Measurements from ENCODE around the gene RGS6.

RGS6 gene

DNA sequence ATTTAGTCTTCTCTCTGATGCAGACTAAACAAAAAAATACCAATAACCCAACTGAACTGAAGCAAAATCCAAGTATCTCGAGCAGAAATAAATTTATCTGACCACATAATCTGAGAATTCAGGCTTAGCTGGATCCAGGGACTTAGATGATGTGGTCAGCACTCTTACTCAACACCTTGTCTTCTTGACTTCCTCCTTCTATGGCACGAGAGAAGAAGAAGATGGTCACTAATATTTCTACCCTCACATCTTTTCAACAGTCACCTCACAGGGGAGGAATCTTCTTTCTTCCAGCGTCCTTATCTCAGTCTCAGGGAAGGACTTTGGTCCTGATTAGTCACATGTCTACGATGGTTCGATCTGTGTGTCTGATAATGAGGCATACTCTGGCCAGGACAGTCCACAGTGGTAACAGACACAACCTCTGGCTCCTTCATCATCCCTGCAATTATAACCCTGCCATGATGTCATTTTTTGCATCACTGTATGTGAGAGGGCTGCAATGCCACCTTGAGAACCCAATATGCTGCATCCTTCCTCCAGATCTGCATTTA is 15.8 kb downstream of the RGS6 start:
- no peak for DNase-seq (ENCODE audit: low read depth in 2 of 2)

DNA sequence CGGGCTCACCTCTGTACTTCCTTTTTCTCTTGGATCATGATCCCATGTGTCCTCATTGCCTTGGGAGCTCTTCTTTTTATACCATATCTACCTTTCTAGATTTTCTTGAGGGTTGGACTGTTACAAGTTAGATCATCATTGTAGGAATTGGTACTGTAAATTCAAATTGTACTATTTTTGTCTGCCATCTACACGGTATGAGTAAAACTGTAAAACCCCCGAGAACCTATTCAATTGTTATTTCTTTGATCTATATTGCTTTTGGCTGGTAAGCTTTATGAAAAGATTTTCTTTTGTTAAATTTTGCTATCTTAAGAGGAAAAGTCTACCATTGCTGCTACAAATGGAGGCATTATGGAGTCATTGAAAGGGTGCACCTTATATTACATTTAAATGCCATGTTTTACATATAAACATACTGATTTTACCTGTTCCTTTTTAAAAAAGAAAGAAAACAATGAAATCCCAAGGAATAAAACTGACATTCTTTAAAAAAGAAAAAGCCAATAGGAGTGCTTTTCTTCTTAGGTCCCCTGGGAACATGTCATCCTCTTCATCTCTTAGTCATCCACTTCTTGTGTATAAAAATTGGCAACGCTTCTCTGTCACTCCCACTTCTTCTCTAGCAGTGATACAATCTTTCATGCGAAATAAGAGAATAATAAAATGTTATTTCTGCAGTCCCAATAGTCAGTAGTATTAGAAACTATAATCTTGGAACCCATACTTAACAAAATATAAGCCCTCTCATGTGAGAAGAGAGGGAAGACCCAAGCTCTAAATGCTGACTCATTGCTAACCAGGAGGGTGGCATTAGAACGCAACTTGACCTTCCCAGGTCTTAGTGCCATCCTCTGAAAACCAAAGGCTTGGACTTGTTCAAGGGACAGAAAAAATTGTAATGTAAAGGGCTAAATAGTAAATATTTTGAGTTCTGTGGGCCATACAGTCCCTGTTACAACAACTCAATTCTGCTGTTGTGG is 20.4 kb downstream of the RGS6 start:
- DNase-seq (ENCODE audit: low read depth in 2 of 2), result no peak

DNA sequence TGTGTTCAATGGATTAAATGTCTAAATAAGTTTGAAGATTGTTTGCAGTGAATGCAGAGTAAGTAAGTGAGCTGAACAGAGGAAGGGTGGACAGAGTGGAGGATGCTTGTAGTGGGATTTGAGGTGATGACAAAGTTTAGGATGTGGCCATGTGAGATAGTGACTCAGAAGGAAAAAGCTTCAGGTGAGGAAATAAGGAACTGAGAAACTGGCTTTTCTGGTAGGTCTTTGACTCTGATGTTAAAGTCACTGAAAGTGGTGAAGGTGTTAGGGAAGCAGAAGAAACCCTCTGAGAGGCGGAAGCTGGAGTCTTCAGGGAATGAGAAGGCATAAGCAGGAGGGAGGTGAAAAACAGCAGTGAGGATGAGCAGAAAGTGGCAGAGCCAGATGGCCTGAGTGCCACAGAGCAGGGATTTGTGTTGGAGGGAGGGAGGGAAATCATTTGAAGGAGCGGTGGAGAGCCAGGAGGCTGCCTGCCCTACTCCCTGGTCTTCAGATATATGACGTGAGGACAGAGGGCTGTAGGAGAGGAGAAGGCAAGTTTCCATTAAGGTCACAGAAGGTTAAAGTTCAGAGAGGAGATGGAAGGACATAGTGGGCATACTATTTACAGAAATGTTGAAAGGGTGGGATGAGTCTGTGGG is 24.8 kb downstream of the RGS6 start:
- no peak for DNase-seq (ENCODE audit: low read depth in 2 of 2)

DNA sequence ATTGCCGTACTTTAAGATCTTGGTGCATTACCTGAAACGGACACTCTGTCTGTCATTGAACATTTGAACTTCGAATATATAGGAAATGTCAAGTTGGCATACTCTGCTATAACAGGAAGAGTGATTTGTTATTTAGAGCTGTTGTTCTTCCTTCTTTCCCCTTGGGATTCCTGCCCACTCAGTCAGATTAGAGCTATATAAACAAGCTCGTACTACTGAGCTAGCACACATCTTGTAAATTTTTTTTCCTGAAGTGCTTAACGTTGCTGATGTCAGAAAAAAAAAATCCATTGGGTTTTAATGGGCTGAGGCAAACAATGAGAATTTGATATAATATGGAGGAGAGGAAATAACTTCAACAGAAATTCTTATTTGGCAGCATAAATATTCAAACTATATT is 26.8 kb downstream of the RGS6 start:
- no peak for DNase-seq (ENCODE audit: low read depth in 2 of 2)

DNA sequence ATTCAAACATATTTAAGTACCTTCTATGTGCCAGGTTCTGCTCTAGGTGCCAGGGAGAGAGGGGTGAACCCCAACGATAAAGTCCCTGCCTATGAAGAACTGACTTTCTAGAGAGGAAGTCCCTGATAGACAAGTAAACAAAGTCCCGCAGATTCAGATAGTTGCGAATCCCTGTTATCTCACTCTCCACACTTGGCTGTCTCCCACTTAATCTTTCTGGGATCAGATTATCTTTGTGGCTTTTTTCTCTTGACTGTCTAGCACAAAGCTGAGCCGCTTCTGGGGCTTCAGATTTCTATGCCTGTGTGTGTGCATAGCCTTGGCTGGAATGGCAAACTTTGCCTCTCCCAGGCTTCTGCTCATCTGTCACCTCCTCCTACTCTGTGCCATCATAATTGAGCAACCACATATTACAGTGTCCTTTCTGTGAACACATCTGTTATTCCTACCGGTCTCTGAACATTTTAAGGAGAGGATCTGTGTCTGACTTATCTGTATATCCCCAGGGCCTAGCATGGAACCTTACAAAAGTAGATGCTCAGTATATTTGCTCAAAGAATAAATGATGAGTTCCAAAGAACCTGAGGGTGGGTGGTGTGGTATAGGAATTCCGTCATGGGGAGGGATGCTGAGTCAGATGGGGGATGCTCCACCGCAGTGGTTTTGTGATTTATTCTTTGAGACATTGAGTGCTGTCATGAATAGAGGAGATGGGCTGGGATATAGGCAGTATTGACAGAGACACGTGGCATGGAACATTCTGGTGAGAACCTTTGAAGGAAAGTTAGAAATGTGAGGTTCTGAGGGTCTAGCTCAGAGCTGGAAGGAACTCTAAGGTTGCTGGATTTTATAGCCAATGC is 28.5 kb downstream of the RGS6 start:
- DNase-seq (ENCODE audit: low read depth in 2 of 2), result no peak

DNA sequence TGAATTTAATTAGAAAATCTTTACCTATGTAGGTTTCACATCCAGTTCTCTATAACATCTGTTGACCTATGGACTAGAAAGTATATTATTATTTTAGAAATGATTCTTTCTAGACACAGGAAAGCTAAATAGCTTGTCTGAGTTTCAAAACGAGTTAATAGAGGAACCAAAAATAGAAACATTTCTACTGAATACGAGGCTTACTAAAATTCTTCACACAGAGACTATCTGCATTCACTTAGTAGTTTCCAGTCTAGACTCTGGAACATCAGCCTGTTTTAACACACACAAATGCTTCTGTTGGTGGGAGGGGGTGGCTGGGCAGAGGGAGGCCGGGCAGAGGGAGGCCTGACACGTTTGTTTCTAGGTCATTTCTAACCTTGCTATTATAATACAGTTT is 29.7 kb downstream of the RGS6 start:
- DNase-seq (ENCODE audit: low read depth in 2 of 2), result no peak

DNA sequence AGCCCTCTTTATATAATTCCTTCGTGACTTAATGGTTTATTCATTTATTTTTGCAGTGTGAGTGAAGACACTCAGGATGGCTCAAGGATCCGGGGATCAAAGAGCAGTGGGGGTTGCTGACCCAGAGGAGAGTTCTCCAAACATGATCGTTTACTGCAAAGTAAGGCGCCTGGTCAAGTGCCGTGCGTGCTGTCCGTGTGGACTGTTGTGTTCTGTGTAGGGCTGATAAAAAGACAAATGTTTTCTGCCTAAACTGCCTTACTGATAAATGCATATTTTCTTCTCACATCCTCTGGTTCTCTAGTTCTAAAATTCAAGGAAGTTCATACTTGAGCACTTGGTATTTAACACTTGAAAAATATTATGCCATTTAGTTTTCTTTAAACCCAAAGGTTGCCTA is 32.5 kb downstream of the RGS6 start:
- no peak for DNase-seq (ENCODE audit: low read depth in 2 of 2)

DNA sequence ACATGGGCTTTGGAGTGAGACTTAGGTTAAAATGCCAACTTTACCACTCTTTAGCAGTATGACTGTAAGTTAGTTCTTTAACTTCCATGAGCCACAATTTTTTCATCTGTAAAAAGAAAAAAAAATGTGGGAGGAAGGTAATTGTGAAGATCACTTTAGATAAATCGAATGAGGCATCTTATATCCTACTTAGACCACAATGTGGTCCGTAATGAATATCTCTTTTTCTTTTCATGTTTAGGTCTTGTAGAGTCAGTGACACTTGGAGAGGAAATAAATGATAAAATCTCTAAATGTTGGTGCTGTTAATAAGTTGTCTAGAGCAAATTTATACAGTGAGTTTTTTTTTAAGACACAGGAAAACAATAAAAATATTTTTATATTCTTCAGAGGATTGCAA is 34.3 kb downstream of the RGS6 start:
- DNase-seq (ENCODE audit: low read depth in 2 of 2), result no peak

DNA sequence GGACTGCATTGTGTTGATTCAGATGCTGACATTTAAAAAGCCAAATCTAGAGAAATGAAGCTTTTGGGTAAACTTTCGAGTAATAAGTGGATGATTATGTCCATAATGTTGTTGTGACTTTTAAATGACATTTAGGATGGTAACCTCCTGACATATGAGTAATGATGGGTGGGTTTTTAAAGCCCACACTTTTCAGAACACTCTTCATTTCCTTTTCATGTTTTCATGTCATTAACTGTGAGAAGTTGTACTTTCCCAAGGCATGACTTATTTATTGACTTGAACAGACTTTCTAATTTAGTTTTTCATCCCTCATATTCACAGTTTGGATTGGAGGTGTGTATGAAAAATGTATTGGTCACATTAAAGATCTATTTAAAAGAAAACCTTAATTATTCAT is 35.5 kb downstream of the RGS6 start:
- no peak for DNase-seq (ENCODE audit: low read depth in 2 of 2)

DNA sequence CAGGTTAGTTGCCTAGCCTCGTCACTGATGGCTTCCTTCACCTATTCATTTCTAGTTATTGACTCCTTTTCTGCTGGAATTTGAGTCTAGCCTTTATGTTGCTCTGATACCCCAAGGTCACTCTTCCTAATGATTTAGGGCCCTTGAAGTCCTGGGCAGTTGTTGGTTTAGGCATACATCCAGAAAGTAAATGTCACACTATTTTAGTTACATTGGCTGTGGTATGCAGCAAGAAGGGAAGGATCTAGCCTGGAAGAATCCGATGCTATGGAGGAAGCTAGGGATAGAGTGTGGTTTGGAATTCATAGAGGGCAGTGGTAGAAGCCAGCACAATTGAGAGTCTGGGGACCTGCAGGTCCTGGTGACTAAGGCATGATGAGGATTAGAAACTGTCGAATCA is 38.0 kb downstream of the RGS6 start:
- no peak for DNase-seq (ENCODE audit: low read depth in 2 of 2)

DNA sequence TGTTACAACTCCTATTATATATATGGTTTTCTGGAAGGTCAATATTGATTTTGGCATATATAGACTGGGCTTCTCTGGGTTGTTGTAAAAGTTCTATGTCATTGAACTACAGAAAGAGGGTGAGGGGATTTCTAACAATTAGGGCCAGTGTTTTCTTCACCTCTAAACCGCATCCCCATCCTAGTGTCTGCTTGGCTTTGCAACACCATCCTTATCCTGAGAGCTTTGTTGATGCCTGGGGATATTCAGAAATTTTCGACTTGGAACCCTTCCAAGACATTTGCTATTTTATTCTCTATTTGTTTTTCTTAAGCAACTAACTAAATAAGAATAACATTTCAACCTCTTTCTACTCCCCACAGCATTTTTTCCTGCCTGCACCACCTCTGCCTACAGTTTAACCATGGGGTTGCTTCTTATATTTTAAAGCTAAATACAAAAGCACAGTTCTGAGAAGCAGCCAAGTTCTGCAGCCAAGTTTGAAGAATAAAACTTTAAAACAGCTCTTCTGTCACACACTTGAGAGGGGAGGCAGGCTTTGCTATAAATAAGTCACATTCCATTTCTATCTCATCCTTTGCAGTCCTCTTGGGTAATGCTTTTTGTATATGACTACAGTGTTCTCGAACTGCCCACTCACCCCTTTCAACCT is 53.4 kb downstream of the RGS6 start:
- DNase-seq (ENCODE audit: low read depth in 2 of 2), result no peak

DNA sequence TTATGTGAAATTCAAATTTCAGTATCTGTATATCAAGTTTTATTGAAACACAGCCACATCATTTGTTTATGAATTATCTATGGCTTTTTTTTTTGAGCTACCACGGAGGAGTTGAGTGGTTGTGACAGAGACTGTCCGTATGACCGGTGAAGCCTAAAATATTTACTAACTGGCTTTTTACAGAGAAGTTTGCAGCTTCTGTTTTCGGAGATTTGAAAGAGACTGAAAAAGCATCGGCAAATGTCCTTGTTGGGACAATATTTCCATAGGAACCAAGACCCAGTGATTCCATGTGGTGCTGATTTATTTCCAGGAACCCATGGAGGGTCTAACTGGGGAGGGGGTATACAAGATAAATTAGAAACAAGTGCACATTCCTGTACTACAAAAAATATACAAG is 56.2 kb downstream of the RGS6 start:
- DNase-seq (ENCODE audit: low read depth in 2 of 2), result no peak

DNA sequence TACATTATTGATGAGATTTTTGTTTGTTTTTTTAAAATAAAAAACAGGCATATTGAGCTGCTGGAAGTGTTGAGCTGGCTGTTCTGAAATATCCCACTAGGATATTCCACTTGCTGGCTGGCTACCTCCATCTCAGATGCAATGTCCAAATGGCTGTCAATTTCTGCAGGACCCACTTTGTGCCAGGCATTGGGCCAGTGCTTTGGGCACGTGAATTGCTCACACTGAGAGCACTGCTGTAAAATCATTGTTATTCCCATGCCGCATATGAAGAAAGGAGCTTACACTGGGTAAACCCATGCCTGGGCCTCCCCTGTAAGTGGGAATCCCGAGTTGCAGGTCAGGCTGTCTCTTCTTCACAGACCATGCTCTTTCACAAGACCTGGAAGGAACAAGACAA is 56.7 kb downstream of the RGS6 start:
- no peak for DNase-seq (ENCODE audit: low read depth in 2 of 2)

DNA sequence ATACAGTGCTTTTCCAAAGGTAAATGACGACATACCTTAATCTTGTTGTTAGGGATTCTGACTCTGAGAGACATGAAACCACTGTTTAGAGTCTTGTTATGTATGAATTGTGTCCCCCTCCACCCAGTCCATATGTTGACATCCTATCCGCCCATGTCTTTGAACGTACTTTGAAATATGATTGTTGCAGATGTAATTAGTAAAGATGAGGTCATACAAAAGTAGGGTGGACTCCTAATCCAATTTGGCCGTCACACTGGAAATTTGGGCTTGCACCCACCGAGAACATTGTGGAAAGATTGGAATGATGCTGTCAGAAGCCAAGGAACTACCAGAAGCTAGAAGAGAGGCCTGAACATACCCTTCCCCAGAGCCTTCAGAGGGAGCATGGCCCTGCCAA is 62.2 kb downstream of the RGS6 start:
- no peak for DNase-seq (ENCODE audit: low read depth in 2 of 2)

DNA sequence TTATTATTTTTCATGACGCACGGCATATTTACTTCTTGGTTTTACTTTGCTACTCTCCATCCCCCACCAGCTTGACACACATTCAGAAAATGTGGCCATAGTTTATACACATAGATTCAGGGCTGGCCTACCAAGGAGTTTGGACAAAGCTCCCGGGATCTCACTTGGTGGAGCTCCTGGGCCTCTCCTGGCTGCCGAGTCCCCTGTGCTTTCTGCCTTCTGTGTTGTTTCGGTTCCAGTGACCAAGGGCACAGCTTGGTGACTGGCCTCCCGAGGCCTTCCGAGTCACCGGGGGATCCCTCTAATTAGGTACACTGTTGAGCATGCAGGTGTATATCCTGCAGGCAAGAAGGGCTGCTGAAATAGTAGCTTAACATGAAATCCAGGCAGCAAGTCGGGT is 63.5 kb downstream of the RGS6 start:
- DNase-seq (ENCODE audit: low read depth in 2 of 2), result no peak

DNA sequence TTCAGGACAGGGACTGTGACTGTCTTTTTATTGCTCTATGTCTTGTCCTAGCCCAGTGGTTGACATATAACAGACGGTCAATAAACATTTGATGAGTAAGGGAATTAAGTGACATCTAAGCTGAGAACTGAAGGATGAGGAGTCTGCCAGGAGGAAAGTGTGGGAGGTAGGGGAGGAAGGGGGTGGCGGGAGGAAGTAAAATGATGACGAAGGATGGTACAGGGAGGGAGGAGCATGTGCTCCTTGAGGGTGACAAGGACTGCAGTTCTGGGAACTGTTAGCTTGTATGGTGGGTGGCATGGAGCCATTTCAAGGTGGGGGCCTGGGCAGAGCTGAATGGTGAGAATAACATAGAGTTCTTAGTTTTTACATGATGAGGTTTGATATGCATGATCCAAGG is 64.4 kb downstream of the RGS6 start:
- DNase-seq (ENCODE audit: low read depth in 2 of 2), result no peak

DNA sequence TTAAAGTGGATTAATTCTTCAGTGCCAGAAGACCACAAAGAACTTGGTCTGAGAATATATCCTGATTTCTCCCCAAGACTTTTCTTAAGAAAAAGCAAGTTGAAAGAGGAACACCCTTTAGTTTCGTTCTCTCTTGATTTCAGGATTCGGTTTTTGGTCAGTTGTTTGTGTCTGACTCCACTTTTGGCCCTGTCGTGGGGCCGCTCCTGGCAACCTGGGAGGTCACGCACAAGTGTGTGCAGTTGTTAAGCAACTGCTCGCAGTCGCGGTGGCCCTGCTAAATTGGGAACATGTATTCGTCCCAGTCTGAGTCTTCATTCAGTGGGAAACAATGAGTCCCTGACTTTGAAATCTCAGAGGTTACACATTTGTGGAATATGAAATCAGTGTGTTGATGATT is 68.7 kb downstream of the RGS6 start:
- DNase-seq (ENCODE audit: low read depth in 2 of 2), result no peak

DNA sequence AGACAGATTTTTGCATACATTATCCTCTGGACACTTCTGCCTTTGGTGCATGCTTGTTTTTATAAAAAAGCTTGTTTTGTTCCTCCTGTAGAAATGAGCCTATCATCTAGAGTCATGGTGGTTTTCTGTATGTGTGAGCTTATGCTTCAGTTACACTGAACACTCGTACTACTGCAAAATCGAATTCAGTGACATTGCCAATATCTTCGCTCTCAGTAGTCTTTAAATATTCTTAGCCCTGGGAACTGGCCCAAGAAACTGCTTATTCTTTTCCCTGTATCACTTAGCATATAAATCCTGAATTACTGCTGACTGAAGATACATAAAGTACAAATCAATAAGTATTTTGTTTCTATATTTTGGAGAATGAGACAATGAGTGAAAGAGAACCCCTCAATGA is 70.5 kb downstream of the RGS6 start:
- DNase-seq (ENCODE audit: low read depth in 2 of 2), result no peak

DNA sequence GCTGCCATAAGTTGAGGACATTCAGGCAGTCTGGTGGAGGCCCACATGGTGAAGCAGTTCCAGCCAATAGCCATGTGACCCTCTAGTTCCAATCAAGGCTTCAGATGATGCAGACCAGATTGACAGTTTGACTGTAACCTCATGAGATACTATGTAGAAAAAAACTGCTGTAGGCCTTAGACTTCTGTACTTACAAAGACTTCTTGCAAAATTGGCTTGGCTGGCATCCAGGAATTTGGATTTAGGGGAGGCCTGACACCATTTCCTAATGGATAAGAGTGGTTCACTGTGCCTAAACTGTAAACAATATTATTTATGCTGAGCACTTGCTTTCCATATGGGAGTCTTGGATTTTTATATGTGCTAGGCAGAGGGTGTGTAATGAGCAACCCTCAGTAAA is 76.4 kb downstream of the RGS6 start:
- no peak for DNase-seq (ENCODE audit: low read depth in 2 of 2)

DNA sequence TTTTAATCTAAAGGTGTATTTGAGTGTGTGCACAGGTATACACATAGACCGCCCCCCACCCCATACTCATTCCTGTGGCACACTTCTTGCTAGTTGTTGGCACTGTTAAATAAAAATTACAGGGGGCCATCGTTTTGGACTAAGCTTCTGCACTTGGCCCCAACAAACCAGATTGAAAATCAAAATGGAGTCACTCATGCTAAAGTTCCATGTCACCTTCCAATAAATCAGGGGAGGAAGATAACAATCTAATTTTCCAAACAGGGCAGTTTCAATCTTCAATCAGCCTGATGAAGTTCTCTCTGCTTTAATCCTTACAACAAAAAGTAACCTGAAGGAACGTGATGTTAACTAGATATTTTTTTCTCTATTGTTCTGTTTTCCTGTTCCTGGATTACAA is 78.2 kb downstream of the RGS6 start:
- no peak for DNase-seq (ENCODE audit: low read depth in 2 of 2)

DNA sequence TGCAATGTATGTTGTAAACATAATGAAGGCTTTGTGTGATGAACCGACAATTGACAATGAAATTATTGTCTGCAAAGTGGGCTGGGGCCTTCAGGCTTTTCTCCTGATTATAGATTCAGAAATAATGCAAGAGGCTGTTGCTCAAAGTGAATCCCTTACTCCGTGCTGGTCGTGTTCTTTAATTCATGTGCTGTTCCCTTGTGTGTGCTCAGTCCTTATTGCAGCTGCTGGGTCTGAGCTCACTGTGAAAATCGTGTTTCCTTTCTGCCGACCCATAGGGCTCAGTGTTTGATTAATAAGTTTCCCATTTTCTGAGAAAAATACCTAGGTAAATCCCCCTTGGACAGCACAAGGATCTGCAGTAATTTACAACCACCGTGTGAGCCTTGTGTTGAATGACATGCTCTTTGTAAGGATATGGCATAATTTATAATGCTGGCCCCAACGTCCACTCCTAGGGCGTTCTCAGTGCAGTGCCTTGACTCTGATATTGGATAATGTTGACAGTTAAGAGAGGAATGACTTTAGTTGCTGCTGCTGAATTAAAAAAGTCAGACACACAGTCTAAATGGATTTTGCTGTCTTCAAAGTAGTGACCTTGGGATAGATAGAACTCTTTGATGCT is 81.6 kb downstream of the RGS6 start:
- DNase-seq (ENCODE audit: low read depth in 2 of 2), result no peak

Data from stimulated activated CD8-positive, alpha-beta memory T cell treated with anti-CD3 and anti-CD28 coated beads, Interleukin-2, amount 100 ng/mL, for 48 hours (primary cell).